A673 (cell line): ENCODE measurements around the gene PRPF38A.

Experiments used
- EZH2 ChIP-seq: fragments of 200-600 bp; sonication (generic); IDR thresholded peaks from 2 replicates; pipeline ENCODE4 v1.6.1; 2017; ENCODE audit warnings: borderline replicate concordance, low read depth, mild to moderate bottlenecking, mixed read lengths, antibody characterized with exemption, low read length; ENCODE audit not compliant: poor library complexity, severe bottlenecking
- TF ChIP-seq, protein P1 (sequence below): fragments of 300-800, 200-600 bp; sonication (generic); conservative IDR thresholded peaks from 2 replicates; pipeline ENCODE4 v1.5.1; 2017; ENCODE audit warnings: low read depth, mild to moderate bottlenecking, antibody characterized with exemption, low read length, moderate library complexity, mixed read lengths

DNA sequence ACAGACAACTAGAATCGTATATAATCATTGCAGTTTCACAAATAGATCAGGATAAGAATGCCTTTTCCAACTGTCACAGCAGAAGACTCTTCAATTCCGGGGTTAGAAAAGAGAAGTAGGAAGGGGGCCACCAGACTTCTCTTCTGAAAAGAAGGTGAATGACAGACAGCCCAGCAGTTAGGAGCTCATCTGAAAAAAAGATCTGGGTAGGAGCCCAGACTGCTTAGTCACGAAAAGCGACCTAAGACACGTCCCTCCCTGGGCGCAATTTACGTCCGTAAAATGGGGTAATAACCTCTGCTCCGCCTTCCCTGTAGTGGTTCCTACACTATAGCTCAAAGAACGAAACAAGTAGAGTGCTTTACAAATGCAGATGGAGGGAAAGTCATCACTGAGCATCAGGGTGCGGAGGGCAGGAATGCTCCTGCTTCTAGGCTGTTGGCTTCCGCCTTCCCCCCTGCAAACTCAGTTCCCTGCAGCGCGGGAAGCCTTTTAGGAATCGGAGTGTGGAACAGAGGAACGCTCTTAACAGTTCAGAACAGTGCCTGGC, 761 bp upstream of the PRPF38A start:
- TF ChIP-seq, protein P1, sequence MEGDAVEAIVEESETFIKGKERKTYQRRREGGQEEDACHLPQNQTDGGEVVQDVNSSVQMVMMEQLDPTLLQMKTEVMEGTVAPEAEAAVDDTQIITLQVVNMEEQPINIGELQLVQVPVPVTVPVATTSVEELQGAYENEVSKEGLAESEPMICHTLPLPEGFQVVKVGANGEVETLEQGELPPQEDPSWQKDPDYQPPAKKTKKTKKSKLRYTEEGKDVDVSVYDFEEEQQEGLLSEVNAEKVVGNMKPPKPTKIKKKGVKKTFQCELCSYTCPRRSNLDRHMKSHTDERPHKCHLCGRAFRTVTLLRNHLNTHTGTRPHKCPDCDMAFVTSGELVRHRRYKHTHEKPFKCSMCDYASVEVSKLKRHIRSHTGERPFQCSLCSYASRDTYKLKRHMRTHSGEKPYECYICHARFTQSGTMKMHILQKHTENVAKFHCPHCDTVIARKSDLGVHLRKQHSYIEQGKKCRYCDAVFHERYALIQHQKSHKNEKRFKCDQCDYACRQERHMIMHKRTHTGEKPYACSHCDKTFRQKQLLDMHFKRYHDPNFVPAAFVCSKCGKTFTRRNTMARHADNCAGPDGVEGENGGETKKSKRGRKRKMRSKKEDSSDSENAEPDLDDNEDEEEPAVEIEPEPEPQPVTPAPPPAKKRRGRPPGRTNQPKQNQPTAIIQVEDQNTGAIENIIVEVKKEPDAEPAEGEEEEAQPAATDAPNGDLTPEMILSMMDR, result no peak
- no peak for TF ChIP-seq EZH2
